CD4-positive, alpha-beta T cell treated with Interleukin-15 for 1 hour (primary cell): Measurements from ENCODE around the gene MT3.

Source experiments
- DNase-seq: peaks from one replicate; pipeline ENCODE4 v3.0.0-alpha.2; 2020

The MT3 gene

DNA sequence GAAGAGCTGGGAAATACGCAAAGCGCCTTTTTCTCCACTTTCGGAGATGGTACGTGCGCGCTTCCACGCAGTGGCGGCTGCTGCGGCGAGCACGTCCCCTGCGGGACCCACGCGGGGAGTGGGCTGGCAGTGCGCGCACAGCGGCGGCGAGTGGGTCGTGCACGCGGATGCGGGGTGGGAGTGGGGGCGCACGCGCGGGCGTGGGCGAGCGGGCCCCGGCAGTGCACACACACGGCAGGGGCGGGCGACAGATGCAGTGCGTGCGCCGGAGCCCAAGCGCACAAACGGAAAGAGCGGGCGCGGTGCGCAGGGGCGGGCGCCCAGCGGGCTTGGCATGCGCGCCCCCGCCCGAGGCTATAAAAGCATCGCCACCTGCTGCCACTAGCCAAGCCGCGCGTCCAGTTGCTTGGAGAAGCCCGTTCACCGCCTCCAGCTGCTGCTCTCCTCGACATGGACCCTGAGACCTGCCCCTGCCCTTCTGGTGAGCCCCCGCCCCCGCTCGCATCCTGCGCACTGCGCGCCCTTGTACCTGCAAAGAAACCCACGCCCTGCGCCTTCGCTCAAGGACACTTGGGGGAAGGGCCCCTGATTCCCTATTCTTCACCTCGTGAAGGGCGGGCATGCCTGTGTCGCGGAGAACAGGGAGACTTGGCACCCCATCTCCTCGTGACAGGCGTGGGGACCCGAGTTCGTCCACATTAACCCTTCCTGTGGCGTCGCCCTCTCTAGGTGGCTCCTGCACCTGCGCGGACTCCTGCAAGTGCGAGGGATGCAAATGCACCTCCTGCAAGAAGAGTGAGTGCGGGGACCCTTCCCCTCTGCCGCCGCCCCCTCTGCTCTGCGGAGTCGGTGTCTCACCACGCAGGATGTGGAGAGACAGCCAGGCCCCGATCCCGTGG lies at the start of gene MT3:
Gene MT3, plus strand, starts transcription at position 388 of the 899 bp plus-strand sequence. Its CDS starts 63 bp downstream, at position 451.
- DNase-seq = no peak

DNA sequence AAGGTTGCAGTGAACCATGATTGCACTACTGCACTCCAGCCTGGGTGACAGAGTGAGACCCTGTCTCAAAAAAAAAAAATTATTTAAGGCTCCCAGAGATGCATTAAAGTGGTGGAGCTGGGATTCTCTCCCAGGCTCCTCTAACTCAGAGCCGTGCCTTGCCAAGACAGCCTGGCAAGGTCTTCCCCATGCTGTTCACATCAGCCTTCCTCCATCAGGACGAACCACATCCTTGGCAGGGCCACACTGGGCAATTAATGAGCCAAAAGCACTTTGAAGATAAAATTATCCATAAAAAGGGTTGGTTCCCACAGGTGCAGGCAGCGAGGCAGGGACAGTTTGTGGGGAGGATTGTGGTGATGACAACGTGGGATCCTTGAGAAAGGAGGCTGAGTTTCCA lies 49.7 kb upstream of the MT3 start:
- DNase-seq = no peak

DNA sequence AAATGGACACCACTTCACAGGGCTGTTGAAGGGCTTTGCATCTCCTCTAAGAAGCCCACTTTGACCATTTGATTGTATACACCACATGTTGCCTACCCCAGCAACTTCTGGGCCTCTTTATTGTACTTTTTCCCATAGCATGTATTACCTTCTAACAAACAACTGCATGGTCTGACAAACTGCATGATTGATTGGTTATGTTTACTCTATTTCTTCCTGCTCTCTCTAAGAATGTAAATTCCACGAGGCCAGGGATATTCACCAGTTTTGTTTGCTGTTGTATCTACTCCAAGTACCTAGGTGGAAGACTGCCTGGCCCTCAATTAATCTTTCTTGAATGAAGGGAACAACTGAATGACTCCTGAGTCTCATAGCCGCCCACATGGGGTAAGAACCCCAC lies 47.3 kb upstream of the MT3 start:
- DNase-seq = no peak

DNA sequence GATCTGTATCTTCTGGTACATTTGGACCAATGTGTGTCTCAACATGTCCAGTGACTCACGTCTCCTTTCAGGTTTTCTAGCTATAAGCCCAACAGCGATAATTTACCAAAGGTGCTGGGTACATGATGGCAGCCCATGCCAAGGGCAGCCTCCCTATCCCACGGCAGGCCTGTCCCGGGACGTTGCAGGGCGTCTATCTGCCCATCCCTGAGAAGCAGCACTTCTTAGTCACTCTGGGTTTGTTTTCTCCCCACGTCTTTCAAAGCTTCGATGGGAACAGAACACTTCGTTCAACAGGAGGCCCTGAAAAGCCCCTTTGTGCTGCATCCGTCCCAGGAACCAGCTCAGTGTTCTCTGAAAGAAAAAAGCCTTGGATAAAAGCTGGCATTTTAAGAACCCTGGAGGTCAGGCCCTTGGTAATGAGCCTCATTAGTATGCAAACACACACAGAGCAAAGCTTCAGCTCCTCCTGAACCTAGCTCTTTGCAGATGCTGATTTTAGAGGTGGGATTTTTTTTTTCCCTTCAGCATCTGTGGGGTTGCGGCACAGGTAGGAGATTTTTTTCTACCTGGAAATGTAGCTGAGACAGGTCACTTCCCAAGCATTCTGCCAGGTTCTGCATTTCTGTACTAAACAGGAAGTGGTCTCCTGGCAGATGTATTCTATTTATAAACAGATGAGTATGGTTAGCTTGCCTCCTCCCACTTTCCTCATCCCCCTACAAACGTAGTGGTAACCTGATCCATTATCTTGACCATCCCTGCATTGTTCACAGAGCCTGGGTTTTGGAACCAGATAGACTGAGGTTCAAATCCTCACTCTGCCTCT lies 42.0 kb upstream of the MT3 start:
- DNase-seq = no peak

DNA sequence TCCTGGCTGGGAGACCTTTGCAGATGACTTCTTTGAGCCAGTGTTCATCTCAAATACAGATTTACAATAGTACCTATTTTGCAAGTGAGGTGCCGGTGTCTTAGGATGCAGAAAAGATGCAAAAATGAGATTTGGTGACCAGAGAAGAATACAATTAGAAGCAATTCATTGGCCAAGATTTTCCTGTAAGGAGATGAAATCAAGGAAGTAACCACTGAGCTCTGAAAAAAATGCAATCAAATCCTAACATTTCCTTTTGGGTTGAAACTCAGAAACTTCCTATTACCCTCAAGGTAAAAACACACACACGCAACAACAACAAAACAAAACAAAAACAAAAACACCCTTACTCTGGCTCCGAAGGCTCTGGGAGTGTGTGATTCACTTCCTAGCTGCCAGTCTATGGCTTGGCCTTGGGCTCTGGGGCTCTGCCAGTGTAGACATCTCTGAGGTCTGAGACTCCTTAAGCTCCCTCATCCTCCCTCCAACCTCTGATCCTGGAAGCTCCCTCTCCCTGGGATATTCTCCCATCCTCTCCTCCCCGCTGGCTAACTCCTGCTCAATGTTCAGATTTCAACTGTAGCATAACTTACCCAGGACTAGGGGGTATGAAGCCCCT lies 41.3 kb upstream of the MT3 start:
- DNase-seq = no peak

DNA sequence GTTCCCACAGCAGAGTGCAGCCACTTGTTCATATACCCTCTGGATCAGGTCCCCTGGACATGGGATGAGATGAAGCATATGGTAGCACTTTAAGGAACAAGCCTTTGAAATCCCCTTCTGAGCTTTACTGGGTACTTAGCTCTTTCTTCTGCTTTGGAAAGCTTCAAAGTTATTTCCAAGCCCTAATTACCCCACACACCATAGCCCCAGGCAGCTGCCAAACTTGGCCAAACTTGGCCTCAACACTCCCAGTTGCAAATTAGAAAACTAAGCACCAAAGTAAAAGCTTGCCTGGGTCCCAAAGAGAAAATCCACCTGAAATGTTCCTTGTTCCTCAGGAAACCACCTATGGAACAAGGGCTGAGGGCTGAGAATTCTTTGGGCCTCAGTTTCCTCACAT lies 40.2 kb upstream of the MT3 start:
- DNase-seq = no peak

DNA sequence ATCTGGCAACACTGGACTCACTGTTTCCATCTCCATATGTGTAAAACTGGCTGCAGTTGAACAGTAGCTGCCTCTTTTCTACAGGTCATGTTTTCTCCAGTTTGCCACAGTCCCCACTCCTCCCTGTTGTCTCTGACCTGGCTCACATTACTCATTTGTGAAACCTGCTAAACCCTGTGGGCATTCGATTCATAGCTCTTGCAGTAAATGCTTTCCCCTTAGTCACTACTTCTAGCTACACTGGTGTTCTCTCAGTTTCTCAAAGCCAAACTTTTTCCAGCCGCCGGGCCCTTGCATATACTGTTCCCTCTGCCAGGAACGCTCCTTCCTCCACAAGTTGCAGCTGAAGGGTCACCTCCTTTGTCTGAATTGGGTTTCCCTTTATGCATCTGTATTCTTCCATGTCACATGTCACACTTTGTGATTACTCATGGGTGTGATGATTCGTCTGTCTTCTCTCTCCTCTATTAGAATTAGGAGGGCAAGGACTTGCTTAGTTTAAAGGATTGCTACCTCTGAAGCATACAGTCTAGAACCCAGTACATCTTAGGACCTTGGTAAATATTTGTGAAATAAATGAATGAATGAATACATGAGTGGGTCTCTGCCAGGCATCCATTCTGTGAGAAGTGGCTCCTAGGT lies 39.5 kb upstream of the MT3 start:
- no peak for DNase-seq

DNA sequence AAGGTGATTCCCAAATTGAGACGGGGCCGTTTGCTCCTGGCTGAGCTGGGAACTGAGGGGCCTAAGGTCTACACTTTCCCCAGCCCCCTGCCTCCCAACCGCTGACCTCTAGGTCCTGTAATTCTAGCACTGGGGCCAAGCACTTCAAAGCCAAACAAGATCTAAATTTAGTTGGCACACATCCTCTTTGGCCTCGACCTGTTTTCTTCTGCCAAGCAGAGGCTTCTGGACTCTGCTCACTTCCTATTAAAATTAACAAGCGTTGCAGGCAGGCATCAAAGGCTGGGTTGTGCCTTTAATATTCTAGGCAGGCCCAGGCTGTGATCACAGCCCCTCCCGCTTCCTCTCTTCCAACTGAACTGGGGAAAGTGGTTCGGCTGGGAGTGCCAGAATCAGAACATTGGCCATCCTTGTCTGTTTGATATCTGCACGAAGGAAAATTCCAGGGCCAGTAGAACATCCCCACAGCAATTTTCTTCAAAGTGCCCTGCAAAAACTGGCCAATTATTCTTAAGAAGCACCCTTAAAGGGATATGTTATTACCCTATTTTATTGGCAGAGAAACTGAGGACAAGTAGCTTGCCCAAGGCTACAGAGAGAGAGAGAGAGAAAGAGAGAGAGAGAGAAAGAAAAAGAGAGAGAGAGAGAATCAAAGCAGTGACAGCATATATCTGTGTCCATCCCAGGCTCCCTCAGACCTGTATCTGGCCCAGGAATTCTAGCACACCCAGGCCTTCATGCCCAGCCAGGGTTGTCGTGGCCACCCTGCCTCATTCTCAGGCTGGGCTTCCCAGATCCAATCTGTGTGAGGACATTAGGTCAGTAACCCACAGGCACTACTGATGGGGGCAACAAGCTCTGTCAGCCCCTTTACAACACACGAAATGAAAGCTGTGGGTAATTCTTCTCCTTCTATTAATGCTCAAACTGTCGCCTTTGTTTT lies 37.3 kb upstream of the MT3 start:
- no peak for DNase-seq

DNA sequence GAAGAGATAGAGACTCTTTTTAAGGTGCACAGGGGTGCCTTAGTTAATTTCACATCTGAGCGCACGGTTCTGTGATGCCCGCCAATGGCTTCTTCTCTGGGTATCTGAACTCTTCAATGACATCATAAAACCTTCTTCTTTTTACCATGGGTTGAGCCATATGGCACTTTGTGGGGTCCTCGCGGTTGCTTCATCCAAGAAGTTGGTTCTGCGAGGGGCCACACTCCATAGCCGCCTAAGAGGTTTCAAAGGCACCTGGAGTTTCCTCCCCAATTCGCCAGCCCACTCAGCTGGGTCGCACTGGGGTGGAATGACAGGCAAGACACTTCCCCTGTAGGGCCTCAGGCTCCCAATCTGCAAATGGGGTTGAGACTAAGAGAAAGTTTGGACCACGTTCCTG lies 34.9 kb upstream of the MT3 start:
- DNase-seq = no peak

DNA sequence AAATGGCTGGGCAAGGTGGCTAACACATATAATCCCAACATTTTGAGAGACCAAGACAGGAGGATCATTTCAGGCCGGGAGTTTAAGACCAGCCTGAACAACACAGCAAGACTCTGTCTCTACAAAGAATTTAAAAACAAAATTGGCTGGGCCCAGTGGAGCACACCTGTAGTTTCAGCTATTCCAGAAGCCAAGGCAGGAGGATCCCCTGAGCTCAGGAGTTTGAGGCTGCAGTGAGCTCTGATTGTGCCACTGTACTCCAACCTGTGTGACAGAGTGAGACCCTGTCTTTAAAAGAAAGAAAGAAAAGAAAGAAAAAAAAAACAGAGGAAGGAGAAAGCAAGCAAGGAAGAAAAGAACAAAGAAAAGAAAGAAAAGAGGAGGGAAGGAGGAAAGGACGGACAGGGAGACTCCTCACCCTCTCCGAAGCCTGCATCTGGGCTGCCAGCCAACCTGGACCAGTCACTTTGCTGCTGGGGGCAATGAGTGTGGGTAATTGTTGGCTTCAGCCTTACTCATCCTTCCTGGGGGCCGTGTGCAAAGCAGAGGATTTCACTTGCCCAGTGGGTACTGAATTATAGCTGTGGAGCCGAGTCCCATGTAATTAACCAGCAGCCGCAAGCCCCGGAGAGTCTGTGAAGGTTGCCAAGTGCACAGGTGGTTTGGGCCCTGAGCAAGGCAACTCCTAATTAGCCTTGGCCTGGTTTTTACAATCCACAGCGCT lies 31.1 kb upstream of the MT3 start:
- DNase-seq = no peak

DNA sequence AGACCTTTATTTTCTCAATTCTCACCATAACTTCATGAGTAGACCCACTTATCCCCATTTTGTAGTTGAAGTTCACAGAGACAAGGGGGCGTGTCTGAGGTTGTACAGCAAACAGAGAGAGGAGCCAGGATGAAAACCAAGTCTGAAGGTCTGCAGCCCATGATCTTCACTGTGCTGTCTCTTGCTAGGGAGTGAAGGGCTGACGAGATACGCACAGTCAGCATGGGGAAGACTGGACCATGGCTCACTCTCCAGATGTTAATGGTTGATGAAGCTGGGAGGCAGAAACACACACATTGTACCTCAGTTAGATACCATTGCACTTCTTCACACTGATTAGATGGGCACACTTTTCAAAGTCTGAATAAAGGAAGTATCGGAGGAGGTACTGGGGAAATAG lies 30.2 kb upstream of the MT3 start:
- DNase-seq = no peak

DNA sequence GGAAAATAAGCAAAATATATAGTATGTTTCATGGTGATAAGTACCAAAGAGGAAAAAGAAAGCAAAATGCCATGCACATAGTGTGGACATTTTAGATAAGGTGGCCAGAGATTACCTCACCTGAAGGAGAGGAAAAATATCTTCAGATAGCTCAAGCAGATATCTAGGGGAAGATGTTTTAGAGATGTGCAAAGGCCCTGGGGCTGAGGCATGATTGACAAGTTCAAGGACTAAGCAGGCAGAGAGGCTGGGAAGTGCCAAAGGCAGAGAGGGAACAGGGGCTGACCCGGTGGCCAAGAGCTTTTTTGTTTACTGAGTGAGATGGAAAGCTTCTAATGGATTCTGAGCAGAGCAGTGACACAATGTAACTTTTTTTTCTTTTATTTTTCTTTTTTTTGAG lies 28.9 kb upstream of the MT3 start:
- no peak for DNase-seq

DNA sequence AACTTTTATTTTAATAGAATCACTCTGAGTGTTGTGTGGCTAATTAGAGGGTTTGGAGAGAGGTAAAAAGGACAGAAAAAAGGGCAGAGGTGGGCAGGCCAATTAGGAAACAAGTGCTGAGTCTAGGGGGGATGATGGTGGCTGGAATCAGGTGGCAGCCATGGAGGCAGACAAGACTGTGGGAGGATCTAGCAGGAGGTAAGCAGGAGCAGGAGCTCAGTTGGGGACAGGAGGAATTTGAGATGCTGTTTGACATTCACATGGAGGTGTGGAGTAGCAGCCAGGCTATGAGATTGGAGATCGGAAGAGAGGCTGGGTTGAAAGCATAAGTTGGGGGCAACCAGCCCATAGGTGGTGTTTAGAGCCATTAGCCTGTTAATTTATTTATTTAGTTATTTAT lies 28.2 kb upstream of the MT3 start:
- no peak for DNase-seq

DNA sequence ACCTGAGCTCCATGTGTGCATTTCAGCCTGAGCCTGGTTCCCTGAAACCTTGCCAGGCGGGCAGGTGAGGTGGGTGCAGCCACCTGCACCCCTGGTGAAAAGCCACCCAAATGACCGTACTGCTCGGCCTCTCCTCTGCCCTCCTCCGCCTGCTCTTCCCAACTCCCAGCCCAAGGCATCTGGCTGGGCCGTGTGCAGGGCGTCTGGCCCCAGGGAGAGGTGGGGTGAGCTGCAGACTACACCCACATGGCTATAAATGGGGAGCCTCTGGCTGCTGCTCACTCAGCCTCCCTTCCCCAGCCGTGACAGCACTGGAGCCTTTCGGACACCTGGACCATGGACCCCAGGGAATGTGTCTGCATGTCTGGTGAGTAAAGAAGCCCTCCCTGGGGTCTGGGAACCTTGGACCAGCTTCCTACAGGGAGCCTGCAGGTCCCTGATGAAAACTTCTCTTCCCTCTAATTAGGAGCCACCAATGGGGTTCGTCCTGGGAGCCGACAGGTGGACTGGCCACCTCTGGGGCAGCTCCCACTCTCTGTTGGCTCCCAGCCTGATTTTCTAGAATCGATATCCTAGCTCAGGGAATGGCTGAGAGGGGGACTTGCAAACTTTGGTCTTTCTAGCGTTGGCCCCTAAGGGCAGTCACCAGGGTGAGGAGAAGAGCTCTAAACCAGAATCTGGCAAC lies 24.4 kb upstream of the MT3 start, which contains the start of gene MT4:
Gene MT4, plus strand, starts transcription at position 281 of the 685 bp plus-strand sequence. Its CDS starts 56 bp downstream, at position 337.
- DNase-seq = no peak

DNA sequence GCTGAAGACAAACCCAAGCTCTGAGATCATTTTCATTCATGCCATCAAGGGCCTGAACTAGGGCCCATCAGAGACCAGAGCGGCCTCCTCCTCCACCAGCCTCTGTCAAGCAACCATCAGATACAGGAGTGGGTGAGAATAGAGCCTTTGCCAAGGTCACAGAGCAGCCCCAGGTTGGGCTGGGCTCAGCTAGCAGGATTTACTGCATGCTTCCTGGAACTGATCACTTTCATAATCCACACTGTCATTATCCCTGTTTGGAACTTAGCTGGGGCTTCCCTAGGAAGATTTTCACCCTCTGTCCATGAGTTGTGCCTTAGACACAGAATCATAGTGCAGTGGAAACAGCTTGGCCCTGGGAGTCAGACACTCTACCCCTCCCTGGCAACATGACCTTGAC lies 19.4 kb upstream of the MT3 start:
- DNase-seq = no peak

DNA sequence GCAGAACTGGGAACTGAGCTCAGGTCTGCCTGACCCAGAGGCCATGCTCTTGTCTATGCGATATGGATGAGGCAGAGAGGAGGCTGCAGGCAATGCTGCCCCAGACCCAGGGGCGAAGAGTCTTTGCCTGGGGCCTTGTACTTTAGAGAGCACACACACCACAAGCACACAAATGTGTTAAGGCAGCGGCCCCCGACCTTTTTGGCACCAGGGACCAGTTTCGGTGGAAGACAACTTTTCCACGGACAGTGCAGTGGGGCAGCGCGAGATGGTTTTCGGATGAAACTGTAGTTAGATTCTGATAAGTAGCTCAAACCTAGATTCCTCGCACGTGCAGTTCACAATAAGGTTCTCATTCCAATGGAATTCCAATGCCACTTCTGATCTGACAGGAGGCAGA lies 17.8 kb upstream of the MT3 start:
- DNase-seq = no peak

DNA sequence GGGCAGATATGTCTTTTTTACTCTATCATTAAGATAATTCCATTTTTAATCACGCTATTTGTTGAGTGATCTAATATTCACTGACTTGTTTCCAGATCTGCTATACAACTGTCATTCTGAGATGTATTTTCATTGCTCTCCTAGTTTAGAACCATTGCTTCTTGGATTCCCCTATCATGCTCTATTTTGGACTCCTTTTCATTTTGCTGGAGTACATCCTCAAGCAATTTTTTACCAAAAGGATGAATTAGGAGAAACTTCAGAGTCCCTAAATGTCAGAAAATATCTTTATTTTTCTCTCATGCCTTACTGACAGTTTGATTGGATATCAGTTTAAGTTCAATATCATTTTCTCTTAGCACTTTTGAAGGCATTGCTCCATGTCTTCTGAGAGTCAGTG lies 14.7 kb upstream of the MT3 start:
- no peak for DNase-seq

DNA sequence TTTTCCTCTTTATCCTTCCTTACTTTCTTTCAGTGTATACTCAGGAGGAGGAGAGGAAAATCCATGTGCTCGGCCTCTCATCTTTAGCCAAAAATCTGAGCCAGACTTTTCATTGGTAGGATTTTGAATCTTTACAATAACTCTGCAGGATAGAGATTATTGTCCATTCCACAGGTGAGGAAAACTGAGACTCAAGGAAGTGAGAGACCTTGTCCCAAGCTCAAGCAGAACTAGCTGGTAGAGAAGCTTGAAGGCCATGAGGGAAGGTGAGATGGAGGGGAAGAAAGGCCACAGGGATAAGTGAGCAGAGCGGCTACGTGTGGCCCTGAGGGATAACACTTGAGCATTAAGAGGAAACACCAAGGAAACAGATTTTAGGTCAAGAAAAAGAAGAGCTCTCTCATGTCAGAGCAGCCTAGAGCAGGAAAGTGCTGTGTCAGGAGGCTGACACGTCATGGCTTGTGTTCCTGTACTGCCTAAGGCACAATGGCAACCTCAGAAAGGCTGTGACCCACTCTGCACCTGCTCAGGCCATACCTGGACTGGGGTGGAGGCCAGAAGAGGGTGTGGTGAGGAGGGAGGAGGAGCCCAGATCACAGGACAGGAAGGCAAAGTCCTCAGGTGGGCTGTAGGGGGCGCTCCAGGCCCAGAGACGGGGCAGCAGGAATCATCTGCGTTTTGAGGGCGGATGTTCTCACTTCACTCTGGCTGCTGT lies 12.6 kb upstream of the MT3 start:
- peak; percentile 85 for DNase-seq

DNA sequence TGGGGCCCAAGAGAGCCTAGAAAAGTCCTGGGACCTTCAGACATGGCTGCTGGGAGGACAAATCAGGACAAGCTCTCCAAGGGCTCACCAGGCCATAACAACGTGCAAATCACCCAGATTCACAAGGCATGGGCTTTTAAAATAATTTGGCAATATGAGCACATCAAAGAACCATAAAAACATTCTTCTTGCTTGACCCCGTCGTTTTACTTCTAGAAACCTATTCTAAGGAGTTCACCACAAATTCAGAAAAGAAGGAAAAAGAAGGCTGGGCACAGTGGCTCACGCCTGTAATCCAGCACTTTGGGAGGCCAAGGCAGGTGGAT lies 12.1 kb upstream of the MT3 start:
- no peak for DNase-seq
